Measurements from ENCODE around the gene ETV6.

ETV6 gene

DNA sequence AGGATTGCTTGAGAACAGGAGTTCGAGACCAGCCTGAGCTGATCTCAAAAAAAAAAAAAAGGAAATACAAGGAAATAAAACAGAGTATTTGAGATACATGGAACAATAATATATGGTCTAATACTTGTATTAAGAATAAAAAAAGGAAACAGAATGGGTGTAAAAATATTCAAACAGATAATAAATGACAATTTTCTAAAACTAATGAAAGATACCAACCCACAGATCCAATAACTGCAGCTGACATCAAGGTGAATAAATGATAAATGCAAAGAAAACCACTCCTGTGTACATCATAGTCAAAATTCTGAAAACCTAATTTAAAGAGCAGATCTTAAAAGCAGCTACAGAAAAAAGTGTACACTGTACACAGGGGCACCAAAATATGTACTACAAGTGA is 4.1 kb upstream of the ETV6 start:
- DNase-seq (ENCODE audit: low spot score) = no peak

DNA sequence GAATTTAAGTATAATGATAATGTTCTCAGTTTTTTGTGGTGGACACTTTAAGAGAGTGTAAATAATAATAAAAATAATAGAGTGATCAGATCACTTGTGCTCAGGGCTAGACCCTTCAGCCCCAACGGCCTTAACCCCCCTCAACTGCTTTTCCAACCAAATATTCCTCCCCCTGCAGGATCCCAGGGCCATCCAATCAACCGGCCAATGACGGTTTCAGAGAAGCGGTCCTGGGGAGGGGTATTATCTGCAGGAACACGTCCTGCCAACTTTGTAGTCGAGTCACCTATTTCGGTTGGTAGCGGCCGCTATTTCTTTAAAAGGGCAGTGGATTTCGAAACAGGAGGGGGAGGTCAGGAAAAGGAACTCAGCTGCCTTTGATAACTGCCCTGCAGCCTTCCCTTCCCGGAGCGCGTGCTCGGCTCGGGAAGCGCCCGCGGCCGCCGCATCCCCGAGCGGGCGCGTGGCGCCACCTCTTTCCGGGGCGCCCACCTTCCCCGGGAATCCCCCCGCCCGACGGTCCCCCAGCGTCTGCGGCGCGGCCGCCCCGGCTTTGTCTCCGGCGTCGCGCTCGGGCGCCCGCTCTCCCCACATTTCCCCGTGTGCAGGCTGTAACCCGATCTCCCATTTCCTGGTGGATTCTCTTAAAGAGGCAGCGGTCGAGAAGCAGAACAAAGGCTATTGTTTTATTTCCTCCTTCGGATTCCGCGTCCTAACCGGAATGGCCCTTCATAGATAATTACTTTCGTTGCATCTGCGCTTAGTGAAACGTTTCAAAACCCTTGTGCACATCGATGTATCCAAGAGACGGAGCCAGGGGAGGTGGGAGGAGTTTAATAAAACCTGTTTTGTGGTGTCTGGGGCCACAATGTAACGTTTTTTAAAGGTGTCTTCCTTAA is 711 bp upstream of the ETV6 start:
- DNase-seq (ENCODE audit: low spot score) = peak; percentile 80

DNA sequence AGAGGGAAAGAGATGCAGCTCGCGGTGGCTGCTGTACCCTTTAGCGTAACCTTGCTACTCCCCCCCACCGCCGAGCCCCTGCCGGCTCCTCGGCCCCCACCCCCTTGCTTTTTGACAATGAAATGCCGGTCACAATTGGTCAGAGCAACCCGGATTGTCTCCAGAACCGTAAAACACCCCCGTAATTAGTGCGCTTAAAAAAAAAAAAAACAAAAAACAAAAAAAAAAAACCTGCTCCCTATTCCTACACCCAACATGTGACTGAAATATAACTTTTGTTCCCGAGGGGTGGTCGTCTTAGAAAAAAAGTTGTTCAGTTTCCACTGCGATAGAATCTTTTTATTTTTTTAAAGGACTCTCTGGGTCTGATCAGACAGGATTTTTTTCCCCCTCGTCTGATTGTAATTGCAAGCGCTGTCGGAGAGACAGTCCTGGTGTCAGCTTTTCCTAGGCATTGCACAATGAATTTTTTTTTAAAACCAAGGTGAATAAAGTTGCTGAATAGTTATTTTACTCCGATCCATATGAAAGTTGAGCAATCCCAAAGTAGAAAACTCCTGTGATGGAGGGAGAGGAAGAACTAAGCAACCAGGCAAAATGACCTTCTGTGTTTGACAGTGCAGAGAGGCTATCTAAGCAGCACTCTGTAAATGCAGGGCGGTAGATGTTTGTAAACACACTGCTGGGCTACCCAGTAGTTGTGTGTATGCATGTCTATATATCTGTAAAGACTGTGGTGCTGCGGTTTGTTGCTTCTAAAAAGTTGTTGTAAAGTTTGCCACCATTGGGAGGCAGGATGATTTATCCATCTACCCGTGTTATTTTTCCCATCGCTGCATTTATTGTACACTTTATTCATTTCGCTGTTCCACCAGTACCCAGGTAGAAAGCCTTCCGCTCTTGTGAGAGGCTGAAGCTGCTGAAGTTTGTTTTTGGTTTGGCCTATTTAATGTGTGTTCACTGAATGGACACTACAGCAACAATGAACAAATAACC is 1.1 kb downstream of the ETV6 start:
- peak; percentile 33 for DNase-seq (ENCODE audit: low spot score)

DNA sequence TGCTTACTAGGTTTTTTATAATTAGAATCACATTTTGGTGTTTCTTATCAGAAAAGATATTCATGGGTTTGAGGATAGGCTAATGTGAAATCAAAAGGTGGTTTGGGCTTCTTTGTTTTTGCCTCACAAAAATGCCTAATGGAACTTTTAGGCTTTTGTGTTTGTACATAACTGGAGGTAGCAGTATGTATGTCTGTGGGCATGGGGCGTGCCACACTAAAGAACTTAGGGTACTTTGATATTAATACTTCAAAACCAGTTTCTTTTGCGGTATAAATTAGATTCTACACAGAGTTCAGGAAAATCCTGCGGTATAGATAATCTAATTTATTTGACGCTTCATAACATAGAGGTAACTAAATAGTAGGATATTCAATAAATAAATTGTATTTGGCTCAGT is 1.9 kb downstream of the ETV6 start:
- no peak for DNase-seq (ENCODE audit: low spot score)

DNA sequence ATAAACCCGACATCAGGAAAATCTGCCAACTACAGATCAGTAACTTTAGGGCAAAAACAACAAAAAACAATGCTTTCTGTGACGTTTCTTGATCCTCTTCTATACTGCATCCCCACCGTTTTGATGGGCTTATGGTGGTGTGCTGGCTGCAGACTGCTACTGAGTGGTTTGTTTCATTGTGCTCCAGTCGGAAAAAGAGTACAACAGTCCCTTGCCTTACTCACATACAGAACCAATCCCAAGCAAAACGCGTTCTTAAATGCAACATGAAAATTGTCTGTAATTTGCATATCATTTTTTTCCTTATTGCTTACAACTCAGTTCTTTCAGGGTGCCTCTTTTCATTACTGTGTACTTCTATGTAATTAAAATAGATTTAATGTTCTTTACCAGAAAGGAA is 2.3 kb downstream of the ETV6 start:
- DNase-seq (ENCODE audit: low spot score) = no peak

DNA sequence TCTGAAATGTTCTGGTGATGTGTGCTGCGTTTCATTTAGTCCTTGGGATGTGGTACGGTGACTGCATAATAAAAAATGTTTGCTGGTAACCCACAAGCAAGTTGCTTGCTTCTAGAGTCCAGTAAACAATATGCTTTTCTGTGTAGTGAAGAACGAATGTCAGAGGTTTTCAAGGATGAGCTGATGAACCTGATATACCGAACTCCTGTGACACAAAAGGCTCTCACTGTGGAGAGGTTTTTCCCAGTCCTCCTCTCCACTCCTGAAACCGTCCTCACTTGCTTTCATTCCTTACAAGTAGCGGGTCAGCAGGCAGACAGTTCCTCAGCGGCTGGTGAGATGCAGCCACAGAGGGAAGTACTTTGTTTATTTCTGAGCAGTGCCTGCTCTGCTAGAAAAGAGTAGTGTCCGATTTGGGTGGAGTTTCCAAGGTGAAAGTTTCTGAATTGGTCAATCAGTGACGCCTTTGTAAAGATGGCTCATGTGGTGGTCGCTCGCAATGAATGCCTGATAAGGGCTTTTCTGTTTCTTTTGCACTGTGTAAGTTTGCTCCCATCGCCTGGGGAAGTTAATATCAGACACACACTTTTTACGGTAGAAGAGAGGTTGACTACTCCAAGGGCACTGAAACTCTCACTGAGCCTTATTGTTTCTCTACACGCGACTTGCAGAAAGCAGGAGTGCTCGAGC is 3.0 kb downstream of the ETV6 start:
- DNase-seq (ENCODE audit: low spot score) = no peak

DNA sequence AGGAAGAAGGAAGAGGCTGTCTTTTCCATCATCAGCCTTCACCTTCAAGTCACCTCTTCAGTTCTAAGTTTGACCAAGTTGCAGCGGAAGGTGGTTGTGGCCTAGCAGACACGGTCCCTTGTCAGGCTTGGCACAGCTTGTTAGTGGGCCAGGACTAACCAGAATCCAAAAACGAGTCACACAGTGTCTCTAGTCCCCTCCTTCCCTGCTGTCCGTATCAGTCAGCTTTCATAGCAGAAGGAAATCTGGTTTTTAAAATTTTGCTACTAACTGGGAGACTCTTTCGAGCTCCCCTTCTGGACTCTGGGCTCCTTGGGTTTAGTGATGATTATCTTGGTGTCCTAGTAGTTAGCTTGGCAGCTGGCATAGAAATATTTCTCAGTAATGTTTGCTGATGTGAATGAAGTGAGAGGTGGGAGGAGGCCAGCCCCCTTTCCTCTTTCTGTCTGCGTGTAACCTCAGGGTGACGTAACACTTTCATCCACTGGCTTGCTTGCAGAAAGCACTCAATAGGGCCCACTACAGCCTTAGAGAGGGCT is 3.8 kb downstream of the ETV6 start:
- no peak for DNase-seq (ENCODE audit: low spot score)

DNA sequence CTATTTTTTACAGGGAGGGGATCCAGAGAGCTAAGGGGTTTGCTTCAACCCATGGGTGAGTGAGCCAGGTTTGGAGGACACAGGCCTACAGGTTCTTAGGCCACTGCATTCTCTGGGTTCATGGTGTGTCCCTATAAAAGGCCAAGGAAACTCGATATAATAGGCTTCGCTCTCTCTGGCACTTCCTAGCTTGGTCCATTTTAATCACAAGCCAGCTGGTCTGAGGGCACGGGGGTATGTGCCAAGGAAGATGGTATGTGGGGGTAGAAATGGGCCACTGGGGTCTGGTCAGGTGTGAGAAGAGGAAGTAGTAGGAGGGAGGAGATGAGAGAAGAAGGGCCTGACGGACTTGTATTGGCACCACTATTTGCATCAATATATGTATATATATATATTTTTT is 4.9 kb downstream of the ETV6 start:
- DNase-seq (ENCODE audit: low spot score) = no peak

DNA sequence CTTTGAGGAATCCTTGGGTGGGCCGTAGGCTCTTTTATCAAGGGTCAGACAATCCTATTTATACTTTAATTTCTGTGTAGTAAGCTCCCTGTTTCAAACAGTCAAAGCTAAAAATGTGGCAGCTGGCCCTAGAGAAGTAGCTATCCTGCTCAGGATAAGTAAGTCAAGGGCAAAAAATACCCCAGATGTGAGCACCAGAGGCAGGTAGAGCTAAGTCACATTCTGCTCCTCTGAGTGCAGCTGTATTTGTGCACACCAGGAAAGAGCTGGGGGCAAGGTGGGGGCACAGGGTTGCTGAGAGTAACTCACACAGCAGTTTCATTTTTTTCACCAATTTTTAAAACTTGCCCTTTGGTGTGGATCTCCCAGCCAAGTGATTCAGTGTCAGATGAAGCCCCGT is 5.3 kb downstream of the ETV6 start:
- no peak for DNase-seq (ENCODE audit: low spot score)

DNA sequence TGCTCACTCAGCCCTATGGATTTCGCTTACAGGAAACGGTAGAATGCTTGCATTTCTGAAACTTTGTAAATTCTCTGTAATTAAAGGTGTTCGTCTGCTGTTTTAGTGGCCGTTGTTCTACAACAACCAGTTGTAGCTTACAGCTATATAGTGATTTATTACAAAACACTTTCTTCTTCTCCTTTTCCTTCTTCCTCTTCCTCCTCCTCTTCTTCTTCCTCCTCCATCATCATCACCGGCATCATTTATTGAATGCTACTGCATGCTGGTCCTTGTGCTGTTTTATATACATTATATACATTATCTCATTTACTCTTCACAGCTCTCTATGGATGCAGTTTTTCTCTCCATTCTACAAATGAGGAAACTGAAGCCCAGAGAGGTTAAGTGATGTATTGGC is 6.4 kb downstream of the ETV6 start:
- no peak for DNase-seq (ENCODE audit: low spot score)

DNA sequence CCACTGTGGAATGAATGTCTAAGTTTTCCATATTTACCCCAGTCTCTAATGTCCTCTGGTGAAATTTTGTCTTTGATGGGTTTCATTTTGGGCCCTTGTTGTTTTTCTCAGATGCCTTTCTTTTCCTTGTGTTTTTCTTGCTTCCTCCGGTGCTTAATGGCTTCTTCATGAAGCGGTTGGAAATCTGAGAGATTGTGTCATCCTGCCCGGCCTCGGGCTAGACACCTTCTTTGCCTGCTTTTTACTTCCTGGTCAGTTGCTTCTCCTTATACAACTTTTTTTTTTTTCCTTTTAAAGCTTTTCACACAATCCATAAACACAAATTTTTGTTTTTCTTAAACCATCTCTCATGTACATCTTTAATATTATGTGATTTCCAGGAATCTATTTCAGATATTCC is 7.1 kb downstream of the ETV6 start:
- DNase-seq (ENCODE audit: low spot score) = no peak

DNA sequence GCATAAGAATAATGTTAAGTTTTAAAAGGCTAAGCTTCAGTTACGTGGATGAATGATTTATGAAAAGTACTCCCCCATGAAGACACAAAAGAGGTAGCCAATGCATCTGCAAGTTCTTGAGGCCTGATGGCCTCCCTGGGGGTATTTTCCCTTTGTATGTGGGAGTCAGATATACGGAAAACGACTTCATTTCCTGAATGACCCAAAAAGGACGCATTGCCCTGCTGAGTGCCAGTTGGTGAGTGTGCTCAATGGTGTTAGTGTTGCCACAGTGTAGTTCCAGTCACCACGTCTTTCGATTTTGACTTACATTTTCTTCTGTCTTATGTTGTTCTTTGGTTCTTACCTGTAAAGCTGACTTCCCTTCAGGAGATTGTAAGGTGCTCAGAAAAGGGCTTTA is 8.0 kb downstream of the ETV6 start:
- no peak for DNase-seq (ENCODE audit: low spot score)

DNA sequence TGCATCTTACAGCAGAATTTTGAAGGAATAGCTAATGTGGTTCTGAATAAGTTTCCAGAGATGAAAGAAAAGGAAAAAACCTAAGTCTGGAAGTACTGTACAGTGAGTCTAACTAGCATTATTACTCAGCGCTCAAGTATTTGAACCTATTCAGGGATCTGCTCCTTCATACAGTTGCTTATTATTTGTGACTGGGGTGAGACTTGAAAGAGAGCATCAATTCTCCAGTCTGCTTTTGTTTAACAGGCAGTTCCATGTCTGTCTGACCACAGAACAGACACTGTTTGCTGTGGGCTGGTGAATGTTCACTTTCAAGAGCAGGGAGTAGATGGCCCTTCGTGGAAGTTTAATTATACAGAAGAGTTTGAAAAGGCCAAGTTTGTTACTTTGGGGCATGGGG is 9.3 kb downstream of the ETV6 start:
- no peak for DNase-seq (ENCODE audit: low spot score)

DNA sequence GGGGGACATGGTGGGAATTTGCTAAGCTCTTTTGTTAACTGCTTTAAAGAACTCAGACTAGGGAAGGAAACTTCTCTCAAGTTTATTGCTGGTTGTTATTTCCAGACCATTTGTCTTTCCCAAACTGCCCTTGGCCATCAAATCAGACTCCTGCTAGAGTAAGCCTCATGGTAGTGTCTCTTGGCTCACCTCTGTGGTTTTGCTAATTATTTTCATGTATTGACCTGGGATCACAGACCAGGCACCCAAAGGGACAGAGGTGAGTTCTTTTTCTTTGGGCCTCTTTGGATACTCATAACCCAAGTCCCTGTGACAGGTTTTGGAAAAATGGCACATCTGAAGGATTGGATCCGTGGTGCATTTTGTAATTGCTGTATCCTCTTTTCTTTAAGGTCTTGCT is 11.2 kb downstream of the ETV6 start:
- no peak for DNase-seq (ENCODE audit: low spot score)

DNA sequence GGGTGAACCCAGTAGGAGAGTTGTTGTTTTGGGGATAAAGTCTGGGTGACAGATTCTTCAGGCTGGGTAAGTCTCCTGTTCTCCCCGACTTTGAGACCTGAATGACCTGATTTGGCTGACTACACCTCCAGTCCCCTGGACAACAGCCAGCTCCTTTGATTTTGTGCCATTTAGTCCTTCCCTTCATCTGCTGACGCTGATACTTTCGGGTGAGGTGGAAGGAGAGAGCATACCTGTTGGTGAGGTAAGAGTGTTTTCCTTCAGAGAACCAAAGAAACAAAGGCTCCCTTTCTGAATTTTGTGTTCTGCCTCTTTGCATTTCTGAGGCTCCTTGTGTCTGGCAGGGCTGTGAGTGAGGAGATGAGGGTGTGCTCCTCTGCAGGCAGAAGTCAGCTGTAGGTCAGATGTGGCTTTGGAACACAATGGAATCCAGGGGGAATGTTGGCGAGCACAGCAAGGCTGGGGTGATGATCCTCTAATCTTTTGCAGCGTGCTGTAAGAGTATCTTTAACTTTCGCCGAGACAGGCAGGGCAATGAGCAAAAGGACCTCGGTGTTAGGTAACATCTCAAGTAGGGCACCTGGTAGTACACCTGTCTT is 12.1 kb downstream of the ETV6 start:
- no peak for DNase-seq (ENCODE audit: low spot score)

DNA sequence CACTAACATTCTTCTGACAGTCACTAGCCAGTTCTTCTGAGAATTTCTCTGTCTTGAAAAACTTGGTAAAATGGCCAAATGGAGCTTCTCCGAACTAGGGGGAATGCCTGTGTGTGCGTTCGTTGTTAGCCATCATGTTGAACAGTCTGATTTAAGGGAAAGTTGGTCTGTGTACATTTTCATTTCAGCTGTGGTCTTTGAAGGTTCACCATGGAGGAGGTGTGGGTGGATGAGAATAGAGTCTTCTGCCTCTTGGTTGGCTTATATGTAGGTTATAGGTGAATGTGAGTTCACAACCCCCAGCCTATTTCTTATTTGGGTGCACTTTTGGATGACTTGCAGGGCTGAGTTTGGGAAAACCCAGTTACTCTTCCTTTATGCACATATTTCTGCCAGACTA is 12.9 kb downstream of the ETV6 start:
- no peak for DNase-seq (ENCODE audit: low spot score)

DNA sequence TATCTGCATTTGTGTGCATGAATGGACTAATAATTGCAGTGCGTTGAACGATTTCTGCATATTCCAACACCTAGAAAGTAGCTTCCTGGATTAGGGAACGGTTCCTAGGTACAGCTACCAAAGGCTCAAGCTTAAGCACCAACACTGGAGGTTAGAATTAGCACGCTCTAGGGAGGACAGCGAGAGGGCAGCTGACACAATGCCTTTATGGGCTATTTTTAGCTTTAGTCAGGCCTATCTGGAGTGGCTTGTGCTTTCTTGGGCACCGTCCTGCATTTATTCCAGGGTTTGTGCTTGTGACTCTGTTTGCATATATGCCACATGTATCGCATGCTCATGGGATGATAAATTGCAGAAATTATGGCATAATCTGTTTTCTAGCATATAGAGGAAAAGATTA is 13.7 kb downstream of the ETV6 start:
- no peak for DNase-seq (ENCODE audit: low spot score)

DNA sequence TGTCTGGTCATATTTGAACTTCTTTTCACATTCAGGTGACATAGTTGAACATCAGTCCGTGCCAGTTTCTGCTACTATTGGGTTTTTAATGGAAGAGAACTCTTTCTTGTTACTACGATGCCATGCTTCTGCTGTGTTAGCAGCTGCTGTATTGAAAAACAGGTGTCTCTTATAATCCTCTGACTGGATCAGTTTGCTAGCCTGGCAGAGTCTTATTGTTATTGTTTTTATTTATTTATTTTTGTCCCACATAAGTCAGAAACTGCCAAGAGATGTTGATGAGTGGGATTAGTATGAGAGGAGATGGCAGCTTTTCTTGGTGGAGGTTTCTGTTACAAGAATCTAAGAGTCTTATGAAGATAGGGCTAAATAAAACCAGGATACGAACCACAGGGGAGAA is 14.6 kb downstream of the ETV6 start:
- DNase-seq (ENCODE audit: low spot score) = no peak

DNA sequence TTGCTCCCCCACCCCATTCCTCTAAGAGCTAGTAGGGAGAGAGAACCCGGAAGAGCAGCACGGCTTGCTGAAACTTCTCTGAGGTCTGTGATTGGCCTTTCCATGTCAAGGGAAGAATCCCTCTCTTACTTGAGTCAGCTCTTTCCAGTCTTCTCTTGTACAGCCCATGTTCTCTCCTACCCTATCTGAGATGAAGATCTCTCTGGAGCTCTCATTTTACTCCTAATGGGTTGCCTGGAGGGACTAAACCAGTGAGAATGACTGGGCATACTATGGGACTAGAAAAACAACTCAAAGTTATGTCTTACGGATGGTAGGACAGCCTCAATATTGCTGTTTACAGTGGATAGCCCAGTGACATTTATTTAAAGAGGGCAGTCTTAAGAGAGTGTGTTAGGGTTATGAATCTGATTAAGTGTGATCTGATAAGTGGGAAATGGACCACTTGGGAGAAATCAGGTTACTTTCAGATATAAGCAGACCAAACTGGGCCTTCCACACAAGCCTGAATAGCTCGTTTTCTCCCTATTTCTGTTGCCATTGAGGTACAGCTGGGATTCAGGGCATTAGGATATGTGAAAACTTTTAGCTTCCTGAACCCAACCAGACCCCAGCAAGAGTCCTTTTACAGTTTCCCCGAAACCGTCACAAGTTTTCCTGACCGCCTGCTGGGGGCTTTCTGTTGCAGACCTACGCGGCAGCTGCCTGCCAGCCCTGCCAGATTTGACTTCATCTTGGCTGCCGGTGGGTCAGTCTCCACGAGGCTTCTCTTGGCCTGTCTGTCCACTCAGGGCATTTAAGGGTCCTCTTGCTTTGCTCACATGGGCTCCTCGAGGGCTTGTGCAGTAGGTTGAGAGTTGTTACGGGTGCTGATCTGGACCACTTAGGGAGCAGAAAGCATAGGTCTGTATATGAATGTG is 16.9 kb downstream of the ETV6 start:
- no peak for DNase-seq (ENCODE audit: low spot score)

DNA sequence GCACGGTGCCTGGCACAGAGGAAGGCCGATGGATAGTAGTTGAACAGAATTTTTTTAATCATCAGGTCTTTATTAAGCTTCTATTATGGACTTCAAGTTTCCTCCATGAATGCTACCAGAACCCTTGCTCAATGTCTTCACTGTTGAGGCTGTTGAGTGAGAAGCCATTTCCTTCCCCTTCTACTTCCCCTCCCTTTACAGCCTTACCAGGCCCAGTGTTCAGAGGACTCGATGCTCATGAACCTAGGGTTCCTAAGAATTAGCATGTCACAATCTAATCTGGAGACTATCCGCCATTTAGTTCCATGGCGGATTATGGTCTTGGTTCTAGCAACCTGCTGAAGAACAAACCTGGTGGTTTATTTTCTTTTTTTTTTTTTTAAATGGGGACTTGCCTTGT is 17.7 kb downstream of the ETV6 start:
- DNase-seq (ENCODE audit: low spot score) = no peak

DNA sequence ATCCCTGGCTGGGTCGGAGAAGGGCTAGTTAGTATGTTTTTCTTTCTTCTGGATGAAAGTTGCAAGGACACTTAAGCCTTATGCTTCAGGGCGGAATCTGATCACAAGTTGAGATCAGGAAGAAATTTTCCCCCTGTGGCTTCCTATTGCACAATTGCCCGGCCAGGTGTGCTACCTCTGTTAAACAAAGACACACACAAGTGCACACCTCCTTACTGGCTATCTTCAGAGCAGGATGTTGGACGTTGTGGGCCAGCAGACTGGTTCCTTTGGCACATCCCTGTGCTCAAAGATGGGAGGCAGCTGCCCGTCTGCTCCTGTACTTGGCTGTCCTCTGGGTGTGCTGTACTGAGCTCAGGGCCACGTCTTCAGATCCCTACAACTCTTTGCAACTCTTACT is 19.1 kb downstream of the ETV6 start:
- no peak for DNase-seq (ENCODE audit: low spot score)

Measured in HuH-7 (cell line).